ENCODE results near the gene VWA1.
A peak's percentile ranks its signal among the peaks of the same experiment; 100 is the strongest.
"Not testable (repeated sequence)": the region's sequence is repeated elsewhere in the genome, so short reads cannot be mapped to it uniquely, and the experiment has no call there.

Gene VWA1

DNA sequence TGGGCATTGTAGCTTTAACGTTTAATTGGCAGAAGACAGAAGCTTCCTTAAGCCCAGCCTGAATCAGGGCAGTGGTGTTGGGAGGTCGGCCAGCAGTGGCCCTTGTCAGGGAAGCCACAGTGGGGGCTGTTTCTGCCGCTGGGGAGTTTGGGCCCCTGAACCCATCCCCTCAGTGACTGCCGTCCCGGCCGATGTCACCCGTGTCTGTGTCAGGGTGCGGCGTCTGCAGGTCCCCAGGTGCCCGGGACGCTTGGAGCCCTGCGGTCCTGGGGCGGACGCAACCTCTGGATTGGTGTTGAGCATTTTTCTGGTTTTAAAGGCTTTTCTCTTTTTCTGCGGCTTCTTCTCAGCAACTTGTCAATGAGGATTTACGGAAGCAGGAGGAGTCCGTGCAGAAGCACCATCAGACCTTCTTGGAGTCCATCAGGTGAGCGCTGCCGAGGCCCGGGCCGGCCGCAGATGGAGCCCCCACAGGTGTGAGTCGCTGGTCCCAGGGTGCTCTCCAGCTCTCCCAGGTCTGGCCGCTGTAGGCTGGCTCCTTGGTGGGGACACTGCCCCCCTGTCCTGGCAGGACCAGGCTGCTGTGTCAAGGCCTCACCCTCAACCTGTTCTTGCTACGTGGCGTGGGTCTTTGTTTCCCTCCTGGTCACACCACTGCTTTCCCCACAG lies 16.3 kb downstream of the VWA1 start:
- TF ChIP-seq, protein P1, sequence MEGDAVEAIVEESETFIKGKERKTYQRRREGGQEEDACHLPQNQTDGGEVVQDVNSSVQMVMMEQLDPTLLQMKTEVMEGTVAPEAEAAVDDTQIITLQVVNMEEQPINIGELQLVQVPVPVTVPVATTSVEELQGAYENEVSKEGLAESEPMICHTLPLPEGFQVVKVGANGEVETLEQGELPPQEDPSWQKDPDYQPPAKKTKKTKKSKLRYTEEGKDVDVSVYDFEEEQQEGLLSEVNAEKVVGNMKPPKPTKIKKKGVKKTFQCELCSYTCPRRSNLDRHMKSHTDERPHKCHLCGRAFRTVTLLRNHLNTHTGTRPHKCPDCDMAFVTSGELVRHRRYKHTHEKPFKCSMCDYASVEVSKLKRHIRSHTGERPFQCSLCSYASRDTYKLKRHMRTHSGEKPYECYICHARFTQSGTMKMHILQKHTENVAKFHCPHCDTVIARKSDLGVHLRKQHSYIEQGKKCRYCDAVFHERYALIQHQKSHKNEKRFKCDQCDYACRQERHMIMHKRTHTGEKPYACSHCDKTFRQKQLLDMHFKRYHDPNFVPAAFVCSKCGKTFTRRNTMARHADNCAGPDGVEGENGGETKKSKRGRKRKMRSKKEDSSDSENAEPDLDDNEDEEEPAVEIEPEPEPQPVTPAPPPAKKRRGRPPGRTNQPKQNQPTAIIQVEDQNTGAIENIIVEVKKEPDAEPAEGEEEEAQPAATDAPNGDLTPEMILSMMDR (conservative IDR thresholded peaks at IDR 0.05; ENCODE audit: low read depth), result no peak
- DNase-seq (ENCODE audit: low spot score), result no peak
- CTCF ChIA-PET, result no interaction called here
- POLR2A ChIA-PET (ENCODE audit: low non-redundant PET), result no interaction called here
- H3K27ac ChIP-seq, result peak overlapping the region; percentile 11; the same call in 1 of the 2 replicates

DNA sequence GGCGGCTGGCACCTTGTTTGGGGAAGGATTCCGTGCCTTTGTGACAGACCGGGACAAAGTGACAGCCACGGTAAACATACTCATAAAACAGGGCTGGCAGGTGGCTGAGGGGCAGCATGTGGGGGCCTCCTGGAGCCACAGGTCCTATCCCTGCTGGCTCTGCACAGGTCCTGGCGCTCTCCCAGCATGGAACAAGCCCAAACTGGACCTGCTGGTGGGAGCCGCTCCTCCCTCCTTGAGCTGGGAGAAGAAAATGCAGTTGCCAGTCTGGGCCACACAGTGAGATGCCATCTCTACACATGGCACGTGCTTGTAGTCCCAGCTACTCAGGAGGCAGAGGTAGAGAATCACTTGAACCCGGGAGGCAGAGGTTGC lies 16.9 kb downstream of the VWA1 start:
- peak overlapping the region; percentile 11; the same call in 1 of the 2 replicates for H3K27ac ChIP-seq
- POLR2A ChIA-PET (ENCODE audit: low non-redundant PET); DNase-seq (ENCODE audit: low spot score); CTCF ChIA-PET: not testable (repeated sequence)

DNA sequence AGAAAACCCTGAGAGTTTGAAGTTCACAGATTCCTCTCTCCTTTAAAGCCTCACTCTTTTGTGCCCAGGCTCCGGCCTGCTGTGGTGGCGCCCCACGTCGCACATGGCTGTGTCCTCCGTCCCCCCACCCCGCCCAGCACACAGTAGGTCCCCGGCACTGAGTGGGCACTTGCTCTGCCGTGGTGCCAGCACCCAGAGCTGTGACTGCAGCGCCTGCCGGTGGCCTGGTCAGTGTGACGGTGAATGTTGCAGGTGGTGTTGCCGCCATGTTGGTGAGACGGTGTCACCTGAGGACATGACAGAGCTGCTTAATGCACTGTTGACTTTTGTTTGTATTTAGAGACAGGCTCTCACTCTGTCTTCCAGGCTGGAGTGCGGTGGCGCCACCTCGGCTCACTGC lies 17.4 kb downstream of the VWA1 start:
- TF ChIP-seq, protein P1 (conservative IDR thresholded peaks at IDR 0.05; ENCODE audit: low read depth), result no peak
- ChIA-PET POLR2A (ENCODE audit: low non-redundant PET) (no interaction called here), CTCF (no interaction called here)

DNA sequence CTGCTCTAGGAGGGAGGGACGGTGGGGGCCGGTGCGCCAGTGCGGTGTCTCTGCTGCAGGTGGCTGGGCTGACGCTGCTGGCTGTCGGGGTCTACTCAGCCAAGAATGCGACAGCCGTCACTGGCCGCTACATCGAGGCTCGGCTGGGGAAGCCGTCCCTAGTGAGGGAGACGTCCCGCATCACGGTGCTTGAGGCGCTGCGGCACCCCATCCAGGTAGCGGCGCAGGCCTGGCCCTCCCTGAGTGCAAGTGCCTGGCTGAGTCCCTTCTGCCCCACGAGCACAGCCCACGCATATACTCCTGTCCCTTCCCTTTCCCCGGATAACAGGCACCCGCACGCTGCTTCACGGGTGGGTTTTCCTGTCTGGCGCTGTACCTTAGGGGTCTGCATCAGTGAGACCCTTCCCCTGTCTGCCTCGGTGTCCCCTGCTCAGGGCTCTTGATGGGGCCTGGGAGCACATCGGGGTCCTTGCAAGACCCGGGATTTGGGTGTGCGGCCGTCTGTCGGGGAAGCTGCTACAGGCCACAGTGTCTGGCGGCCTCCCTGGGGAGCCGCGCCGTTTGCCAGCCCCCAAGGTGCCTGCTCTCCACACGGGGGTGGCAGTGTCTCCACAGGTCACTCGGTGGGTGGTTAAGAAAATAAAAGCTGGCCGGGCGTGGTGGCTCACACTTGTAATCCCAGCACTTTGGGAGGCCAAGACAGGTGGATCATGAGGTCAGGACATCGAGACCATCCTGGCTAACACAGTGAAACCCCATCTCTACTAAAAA lies 19.0 kb downstream of the VWA1 start:
- CTCF ChIA-PET; DNase-seq (ENCODE audit: low spot score); H3K27ac ChIP-seq: not testable (repeated sequence)
- POLR2A ChIA-PET (ENCODE audit: low non-redundant PET), result interaction anchor here (0.6 kb wide), 1 partner anchor 11 kb away, joined by 3 read pairs; no protein-coding TSS in a partner anchor

More for the DNA sequence above, 17.4 kb downstream of the VWA1 start:
- DNase-seq (ENCODE audit: low spot score), result no peak
- H3K27ac ChIP-seq, result 0 out of 2 replicates have a peak overlapping the region, but pooled peaks have one; percentile 11

DNA sequence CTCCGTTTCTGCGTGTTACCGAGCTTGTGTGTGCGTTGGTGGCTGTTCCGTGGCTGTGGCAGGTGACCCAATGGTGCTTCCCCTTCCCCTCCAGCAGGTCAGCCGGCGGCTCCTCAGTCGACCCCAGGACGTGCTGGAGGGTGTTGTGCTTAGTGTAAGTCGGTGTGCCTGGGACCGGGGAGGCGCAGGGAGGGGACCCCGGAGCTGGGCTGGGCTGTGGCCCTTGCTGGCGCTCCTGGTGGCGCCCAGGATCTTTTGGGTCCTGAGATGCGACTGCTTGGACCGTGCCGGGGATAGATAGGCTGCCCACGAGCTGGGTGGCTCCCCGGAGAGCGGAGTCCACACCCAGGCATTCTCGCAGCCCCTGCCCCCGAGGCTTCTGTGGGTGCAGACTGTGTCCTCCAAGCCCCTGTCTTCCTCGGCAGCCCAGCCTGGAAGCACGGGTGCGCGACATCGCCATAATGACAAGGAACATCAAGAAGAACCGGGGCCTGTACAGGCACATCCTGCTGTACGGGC lies 19.9 kb downstream of the VWA1 start:
- TF ChIP-seq, protein P1 (conservative IDR thresholded peaks at IDR 0.05; ENCODE audit: low read depth), result no peak
- POLR2A ChIA-PET (ENCODE audit: low non-redundant PET), result interaction anchor here (0.6 kb wide), 1 partner anchor 12 kb away, joined by 3 read pairs; no protein-coding TSS in a partner anchor
- DNase-seq (ENCODE audit: low spot score), result no peak
- H3K27ac ChIP-seq, result no peak overlapping the region
- CTCF ChIA-PET, result interaction anchor here (0.6 to 0.7 kb wide), 2 partner anchors 32 to 49 kb away, joined by 3 read pairs; no protein-coding TSS in a partner anchor

DNA sequence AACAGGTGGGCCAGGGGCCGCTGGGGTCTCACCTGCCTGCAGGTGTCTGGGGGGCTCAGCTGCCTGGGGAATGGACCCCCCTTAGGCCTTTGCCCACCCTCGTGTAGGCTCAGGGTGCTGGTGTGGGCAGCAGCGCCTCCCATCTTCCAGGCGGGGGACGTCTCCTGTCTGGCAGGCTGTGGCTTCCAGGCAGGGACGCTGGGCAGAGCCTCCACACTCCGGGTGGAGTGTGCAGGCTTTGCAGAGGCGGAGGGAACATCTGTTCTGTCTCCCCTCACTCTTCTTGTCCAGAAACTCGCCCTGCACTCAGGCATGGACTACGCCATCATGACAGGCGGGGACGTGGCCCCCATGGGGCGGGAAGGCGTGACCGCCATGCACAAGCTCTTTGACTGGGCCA lies 20.4 kb downstream of the VWA1 start:
- CTCF ChIA-PET, result interaction anchor here (0.6 kb wide), 1 partner anchor 48 kb away, joined by 3 read pairs; no protein-coding TSS in a partner anchor
- POLR2A ChIA-PET (ENCODE audit: low non-redundant PET); H3K27ac ChIP-seq; DNase-seq (ENCODE audit: low spot score): not testable (repeated sequence)

DNA sequence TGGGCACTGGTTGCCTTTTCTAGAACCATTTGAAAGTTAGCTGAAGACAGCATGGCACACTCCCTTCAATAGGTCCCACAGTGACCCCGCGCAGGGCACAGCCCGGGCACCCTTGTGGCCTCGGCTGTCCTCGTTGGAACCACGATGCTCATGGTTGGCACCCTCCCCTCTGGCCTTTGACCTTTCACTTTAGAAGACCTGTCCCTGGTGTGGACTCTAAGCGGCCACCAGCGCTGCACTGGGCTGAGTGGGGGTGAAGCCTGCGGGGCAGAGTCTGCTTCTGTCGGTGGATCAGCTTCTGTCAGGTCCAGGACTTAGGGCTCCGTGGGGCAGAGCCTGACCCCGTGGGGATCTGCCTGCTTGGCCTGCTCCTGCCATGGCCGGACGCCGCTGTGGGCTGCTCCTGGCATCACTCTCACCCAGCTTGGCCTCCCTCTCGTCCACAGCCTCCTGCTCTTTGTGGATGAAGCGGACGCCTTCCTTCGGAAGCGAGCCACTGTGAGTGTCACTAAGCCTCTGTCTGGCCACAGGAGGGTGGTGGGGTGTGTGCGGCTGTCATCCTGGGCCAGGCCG lies 21.3 kb downstream of the VWA1 start:
- H3K27ac ChIP-seq; POLR2A ChIA-PET (ENCODE audit: low non-redundant PET): not testable (repeated sequence)
- CTCF ChIA-PET, result interaction anchor here (0.6 kb wide), 1 partner anchor 48 kb away, joined by 3 read pairs; no protein-coding TSS in a partner anchor

DNA sequence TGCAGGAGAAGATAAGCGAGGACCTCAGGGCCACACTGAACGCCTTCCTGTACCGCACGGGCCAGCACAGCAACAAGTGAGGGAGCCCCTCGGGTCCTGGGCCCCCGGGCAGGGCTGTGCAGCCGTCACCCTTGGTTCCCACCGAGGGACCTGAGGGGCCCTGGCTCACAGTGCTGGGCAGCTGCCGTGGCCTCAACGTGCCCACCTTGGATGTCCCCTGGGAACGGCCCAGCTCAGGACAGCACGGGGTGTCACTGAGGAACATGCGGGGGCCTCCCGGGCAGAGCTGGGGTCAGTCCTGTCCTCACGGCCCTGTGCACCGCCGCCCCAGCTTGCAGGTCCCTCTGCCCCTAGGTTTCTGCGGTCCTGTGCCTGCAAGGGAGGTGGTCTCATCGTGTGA lies 23.7 kb downstream of the VWA1 start:
- DNase-seq (ENCODE audit: low spot score); POLR2A ChIA-PET (ENCODE audit: low non-redundant PET); H3K27ac ChIP-seq; CTCF ChIA-PET: not testable (repeated sequence)

More for the DNA sequence above, 21.3 kb downstream of the VWA1 start:
- DNase-seq (ENCODE audit: low spot score), result not testable (repeated sequence)

DNA sequence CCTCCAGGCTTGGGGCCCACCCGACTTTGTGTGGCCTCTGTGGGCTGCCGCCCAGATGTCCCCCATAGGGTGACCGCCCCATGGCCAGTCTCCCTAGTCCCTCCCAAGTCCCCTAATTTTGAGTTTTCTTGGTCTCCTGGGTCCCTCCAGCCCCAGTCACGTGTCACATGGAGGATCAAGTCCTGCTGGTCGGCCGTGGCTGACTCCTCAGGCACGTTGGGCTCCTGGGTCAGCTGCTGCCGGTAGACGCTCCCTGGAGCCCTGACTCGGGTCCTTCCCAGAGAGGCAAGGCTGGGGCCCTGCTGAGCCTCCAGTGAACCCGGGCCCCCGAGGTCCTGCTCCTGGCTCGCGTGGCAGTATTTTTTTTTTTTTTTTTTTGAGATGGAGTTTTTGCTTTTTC lies 24.2 kb downstream of the VWA1 start:
- H3K27ac ChIP-seq; DNase-seq (ENCODE audit: low spot score); POLR2A ChIA-PET (ENCODE audit: low non-redundant PET); CTCF ChIA-PET: not testable (repeated sequence)
